AG09309 (cell line): Measurements from ENCODE around the gene SEPTIN8.
"Not testable (repeated sequence)": the region's sequence is repeated elsewhere in the genome, so short reads cannot be mapped to it uniquely, and the experiment has no call there.

Source experiments
- DNase-seq: peaks from one replicate; pipeline ENCODE4 v3.0.0-alpha.2; 2010; ENCODE audit warnings: low read depth
- H3K4me3 ChIP-seq: 2 replicates; pipeline ENCODE4 v1.5.1; 2011; ENCODE audit warnings: mild to moderate bottlenecking, low read depth, low read length, moderate library complexity; ENCODE audit not compliant: control insufficient read depth
- CTCF ChIP-seq: IDR thresholded peaks from 2 replicates; pipeline ENCODE4 v1.5.1; 2011; ENCODE audit warnings: mild to moderate bottlenecking, low read depth, low read length, inconsistent platforms; ENCODE audit not compliant: insufficient read depth, control insufficient read depth; ENCODE audit errors: missing control alignments

Gene SEPTIN8

GRCh38 chr5:132812123-132812765, 35.2 kb upstream of the SEPTIN8 start:
- no peak overlapping the region for H3K4me3 ChIP-seq
- TF ChIP-seq CTCF = no peak
- DNase-seq = no peak

GRCh38 chr5:132810605-132811004, 33.6 kb upstream of the SEPTIN8 start:
- no peak for DNase-seq
- H3K4me3 ChIP-seq = no peak overlapping the region
- TF ChIP-seq CTCF = no peak

- TF ChIP-seq CTCF = no peak
- DNase-seq = no peak
Observed at GRCh38 chr5:132808866-132809265, 31.8 kb upstream of the SEPTIN8 start.

GRCh38 chr5:132808448-132808847, 31.4 kb upstream of the SEPTIN8 start:
- H3K4me3 ChIP-seq = no peak overlapping the region
- no peak for DNase-seq
- TF ChIP-seq CTCF = no peak

More at GRCh38 chr5:132808866-132809265, 31.8 kb upstream of the SEPTIN8 start:
- H3K4me3 ChIP-seq = no peak overlapping the region

- no peak for TF ChIP-seq CTCF
- no peak for DNase-seq
- H3K4me3 ChIP-seq = no peak overlapping the region
Observed at GRCh38 chr5:132807163-132807838, 30.3 kb upstream of the SEPTIN8 start.

- not testable (repeated sequence) for DNase-seq, H3K4me3 ChIP-seq
Observed at GRCh38 chr5:132806804-132807162, 29.7 kb upstream of the SEPTIN8 start.

GRCh38 chr5:132805872-132806271, 28.8 kb upstream of the SEPTIN8 start:
- not testable (repeated sequence) for DNase-seq, H3K4me3 ChIP-seq

- not testable (repeated sequence) for DNase-seq, H3K4me3 ChIP-seq
Observed at GRCh38 chr5:132804219-132804618, 27.2 kb upstream of the SEPTIN8 start.

- H3K4me3 ChIP-seq, DNase-seq: not testable (repeated sequence)
Observed at GRCh38 chr5:132802685-132803066, 25.6 kb upstream of the SEPTIN8 start.
